Upper lobe of right lung (tissue), 1 donor: Measurements from ENCODE around the gene UPB1. TPM values are rescaled to one million over a fixed set of nuclear protein-coding genes. Genes with fewer than 3 reads are reported as not detected.

Experiments used
- ATAC-seq: fragments of 200-7000 bp; cut with Tn5 transposase; one replicate; pipeline ENCODE4 v1.9.1; 2020; ENCODE audit warnings: mild to moderate bottlenecking, moderate library complexity
- DNase-seq: peaks from one replicate; pipeline ENCODE4 v3.0.0-alpha.2; 2020
- H3K27ac ChIP-seq: fragments of 200-600 bp; one replicate; pipeline ENCODE4 v1.8.0; 2022
- H3K27me3 ChIP-seq: fragments of 200-600 bp; one replicate; pipeline ENCODE4 v1.8.0; 2022; ENCODE audit warnings: mild to moderate bottlenecking
- H3K36me3 ChIP-seq: fragments of 200-600 bp; one replicate; pipeline ENCODE4 v1.8.0; 2022
- H3K4me1 ChIP-seq: fragments of 200-600 bp; one replicate; pipeline ENCODE4 v1.8.0; 2022
- H3K4me3 ChIP-seq: fragments of 200-600 bp; one replicate; pipeline ENCODE4 v1.8.0; 2022; ENCODE audit warnings: mild to moderate bottlenecking
- H3K9me3 ChIP-seq: fragments of 200-600 bp; one replicate; pipeline ENCODE4 v1.8.0; 2022
- CTCF ChIP-seq: fragments of 200-600 bp; IDR thresholded peaks from one replicate; pipeline ENCODE4 v1.8.0; 2022; ENCODE audit warnings: antibody characterized with exemption
- intact Hi-C: fragments of 100-400 bp; cut with DNase I; formaldehyde crosslinking; loops from one replicate; pipeline ENCODE4 v1.11.0; 2022
- total RNA-seq: library from RNA; stranded (reverse); fragmentation: NEBNext Ultra II Directional; extraction: Animal tissue kit (Norgen Biotek cat#: 25700); gene quantifications from one replicate; pipeline ENCODE4 v1.2.1, GENCODE V29; 2021
- donor health status: DM: no; HTN: yes; CAD: no; lungs with severe emphysema.

UPB1 gene
- total RNA-seq, 1 donor from 2014 or later = 1.5 TPM

GRCh38 chr22:24467340-24467739, 27.8 kb upstream of the UPB1 start:
- DNase-seq (no peak), ATAC-seq (no peak)
- no peaks in the 10 kb centered on the region for H3K9me3 ChIP-seq
- peaks cover 25% of the 10 kb centered on the region for H3K4me1 ChIP-seq
- no peak overlapping the region for H3K4me3 ChIP-seq
- TF ChIP-seq CTCF = no peak
- intact Hi-C loops = no loop called here
- peak overlapping the region; percentile 44 for H3K27ac ChIP-seq
- no peaks in the 10 kb centered on the region for H3K36me3 ChIP-seq
- no peaks in the 10 kb centered on the region for H3K27me3 ChIP-seq

GRCh38 chr22:24471570-24471969, 23.6 kb upstream of the UPB1 start:
- no peak for TF ChIP-seq CTCF
- Histone ChIP-seq H3K36me3 (no peaks in the 10 kb centered on the region), H3K27me3 (no peaks in the 10 kb centered on the region), H3K9me3 (no peaks in the 10 kb centered on the region), H3K27ac (no peak overlapping the region), H3K4me3 (no peak overlapping the region), H3K4me1 (peaks cover 28% of the 10 kb centered on the region)
- no peak for DNase-seq
- intact Hi-C loops = no loop called here
- ATAC-seq = peak; percentile 47

- no peak for TF ChIP-seq CTCF
- H3K36me3 ChIP-seq = no peaks in the 10 kb centered on the region
- H3K4me3 ChIP-seq = no peak overlapping the region
- H3K4me1 ChIP-seq = peaks cover 16% of the 10 kb centered on the region
- H3K9me3 ChIP-seq = no peaks in the 10 kb centered on the region
- no peak for ATAC-seq
- intact Hi-C loops = no loop called here
- no peak overlapping the region for H3K27ac ChIP-seq
- H3K27me3 ChIP-seq = no peaks in the 10 kb centered on the region
- DNase-seq = no peak
Observed at GRCh38 chr22:24473284-24473683, 21.8 kb upstream of the UPB1 start.

GRCh38 chr22:24474221-24474620, 20.9 kb upstream of the UPB1 start:
- Histone ChIP-seq H3K27ac (no peak overlapping the region), H3K4me1 (peaks cover 16% of the 10 kb centered on the region), H3K4me3 (no peak overlapping the region), H3K36me3 (no peaks in the 10 kb centered on the region), H3K27me3 (no peaks in the 10 kb centered on the region), H3K9me3 (no peaks in the 10 kb centered on the region)
- intact Hi-C loops = no loop called here
- peak; percentile 34 for ATAC-seq
- DNase-seq = no peak
- TF ChIP-seq CTCF = no peak

- Histone ChIP-seq H3K27ac (no peak overlapping the region), H3K4me3 (no peak overlapping the region), H3K9me3 (no peaks in the 10 kb centered on the region), H3K27me3 (no peaks in the 10 kb centered on the region), H3K4me1 (peaks cover 16% of the 10 kb centered on the region), H3K36me3 (no peaks in the 10 kb centered on the region)
- intact Hi-C loops = no loop called here
- DNase-seq (no peak), ATAC-seq (no peak)
- no peak for TF ChIP-seq CTCF
Observed at GRCh38 chr22:24474649-24475255, 20.4 kb upstream of the UPB1 start.

- DNase-seq = no peak
- peaks cover 19% of the 10 kb centered on the region for H3K4me1 ChIP-seq
- intact Hi-C loops = no loop called here
- no peaks in the 10 kb centered on the region for H3K9me3 ChIP-seq
- H3K4me3 ChIP-seq = no peak overlapping the region
- ATAC-seq = no peak
- H3K36me3 ChIP-seq = no peaks in the 10 kb centered on the region
- no peak for TF ChIP-seq CTCF
- H3K27me3 ChIP-seq = no peaks in the 10 kb centered on the region
- no peak overlapping the region for H3K27ac ChIP-seq
Observed at GRCh38 chr22:24481641-24482040, 13.5 kb upstream of the UPB1 start.
